ENCODE results near the gene MSMB. TPM values are rescaled to one million over a fixed set of nuclear protein-coding genes. Genes with fewer than 3 reads are reported as not detected.

MSMB gene
- total and polyA plus RNA-seq, 2 of the 8 experiments (the other 6 are each of a cell fraction or from before 2014, with no cell fraction given): not detected

GRCh38 chr10:45997994-45998763 is 47.9 kb downstream of the MSMB start:
- no peak overlapping the region for H3K4ac ChIP-seq (replicated peaks; ENCODE audit: insufficient read length, low read depth, low read length)
- no peak overlapping the region for H4K8ac ChIP-seq (ENCODE audit: extremely low read depth, insufficient read depth, low read length)
- 70% methylated on average over 5 of the region's 5 CpGs; no CpG with 5 or more reads in 1 of the 2 experiments for WGBS, 2 experiments (ENCODE audit: extremely low coverage in 1 of 2, insufficient coverage in 1 of 2, insufficient read length in 1 of 2, insufficient replicate concordance in 2 of 2, low coverage in 1 of 2, low lambda C conversion rate in 2 of 2, missing lambda C conversion rate in 1 of 2)
- H3K36me3 ChIP-seq (ENCODE audit: control insufficient read depth in 2 of 4, insufficient read depth in 4 of 4, low read length in 3 of 4): peaks cover 10 to 45% (median 22%) of the 10 kb centered on the region in 4 experiments
- peaks cover 0 to 3% (median 0%) of the 10 kb centered on the region in 4 experiments; a peak in 2 of 7 replicates for H3K4me1 ChIP-seq (replicated peaks in 1 of 4; ENCODE audit: control insufficient read depth in 3 of 4, insufficient read depth in 4 of 4, low read length in 3 of 4)
- FAIRE-seq (no peak), DNase-seq (ENCODE audit: low read depth in 1 of 2, low spot score in 2 of 2) (no peak)
- peaks cover 0 to 2% of the 10 kb centered on the region in 2 experiments for H4K20me1 ChIP-seq (replicated peaks in 1 of 2; ENCODE audit: control insufficient read depth in 1 of 2, insufficient read depth in 2 of 2, low read length in 2 of 2)
- no peak overlapping the region for H2BK120ac ChIP-seq (replicated peaks; ENCODE audit: low read depth, low read length)
- no peak overlapping the region for H2AK5ac ChIP-seq (ENCODE audit: low read depth, low read length)
- no peak overlapping the region for H3K56ac ChIP-seq (replicated peaks; ENCODE audit: insufficient read length, low read depth, low read length)
- no peak overlapping the region for H3K14ac ChIP-seq (ENCODE audit: insufficient read length)
- ChIA-PET POLR2A (ENCODE audit: partially characterized antibody) (interaction anchor here (1.2 kb wide), 1 partner anchor 11 kb away, joined by 3 read pairs; no protein-coding TSS in a partner anchor), CTCF (ENCODE audit: partially characterized antibody) (interaction anchor here (0.8 kb wide), 1 partner anchor 34 kb away, joined by 3 read pairs; no protein-coding TSS in a partner anchor)
- no peaks in the 10 kb centered on the region for H3K27me3 ChIP-seq (replicated peaks in 1 of 4; ENCODE audit: control insufficient read depth in 3 of 4, extremely low read depth in 1 of 4, insufficient read depth in 3 of 4, low read length in 3 of 4)
- no peaks in the 10 kb centered on the region for H3K23me2 ChIP-seq (ENCODE audit: low read depth, low read length)
- no peak overlapping the region for H2BK20ac ChIP-seq (ENCODE audit: low read length)
- no peak overlapping the region for H3K4me3 ChIP-seq (ENCODE audit: extremely low read depth in 1 of 4, insufficient read depth in 2 of 4, low read depth in 3 of 4, low read length in 4 of 4)
- H3K18ac ChIP-seq (ENCODE audit: extremely low read depth, low read length): no peak overlapping the region
- H3K79me1 ChIP-seq (ENCODE audit: low read depth, low read length): no peaks in the 10 kb centered on the region; the same call in 1 of the 2 replicates
- no peak overlapping the region for H4K91ac ChIP-seq (replicated peaks; ENCODE audit: insufficient read length, low read length)
- no peaks in the 10 kb centered on the region for H3K79me2 ChIP-seq (ENCODE audit: control insufficient read depth in 1 of 2, insufficient read depth in 2 of 2, low read length in 2 of 2)
- H3K9me3 ChIP-seq (ENCODE audit: insufficient read depth in 2 of 2, low read depth in 1 of 2, low read length in 1 of 2): no peaks in the 10 kb centered on the region
- H2AFZ ChIP-seq (ENCODE audit: low read length): no peak overlapping the region
- H3K4me2 ChIP-seq (ENCODE audit: insufficient read depth in 1 of 2, low read depth in 2 of 2, low read length in 2 of 2): no peak overlapping the region
- no peak overlapping the region for H2BK15ac ChIP-seq (ENCODE audit: low read length)
- H3K9ac ChIP-seq (replicated peaks in 1 of 4; ENCODE audit: extremely low read depth in 1 of 4, low read depth in 3 of 4, low read length in 3 of 4): no peak overlapping the region
- no peak overlapping the region for H3K27ac ChIP-seq (ENCODE audit: low read depth, low read length)
- H2BK12ac ChIP-seq (ENCODE audit: low read depth, low read length): no peak overlapping the region
- no peak overlapping the region for H2BK5ac ChIP-seq (ENCODE audit: low read depth, low read length)
- H3K23ac ChIP-seq (ENCODE audit: insufficient read length): no peak overlapping the region
- H4K5ac ChIP-seq (ENCODE audit: insufficient read length, low read depth, low read length): peak overlapping the region; percentile 11
- no peak for TF ChIP-seq E2F6 (IDR thresholded peaks at IDR 0.05)
- TF ChIP-seq CEBPB (IDR thresholded peaks at IDR 0.05; ENCODE audit: low read depth, low read length): no peak
- no peak for TF ChIP-seq SUZ12 (IDR thresholded peaks at IDR 0.05; ENCODE audit: low read length)
- no peak for TF ChIP-seq SIX5 (IDR thresholded peaks at IDR 0.05; ENCODE audit: low read depth, low read length)
- TF ChIP-seq POU5F1 (IDR thresholded peaks at IDR 0.05; ENCODE audit: low read depth, low read length): no peak
- TF ChIP-seq EP300 (IDR thresholded peaks at IDR 0.05; ENCODE audit: borderline replicate concordance in 1 of 2, low read depth in 2 of 2, low read length in 2 of 2): no peak
- TF ChIP-seq CREB1 (IDR thresholded peaks at IDR 0.05): no peak
- no peak for TF ChIP-seq SAP30 (IDR thresholded peaks at IDR 0.05; ENCODE audit: insufficient read depth, insufficient replicate concordance, low read length)
- no peak for TF ChIP-seq RXRA (IDR thresholded peaks at IDR 0.05; ENCODE audit: insufficient read depth, low read depth, low read length)
- no peak for TF ChIP-seq KDM1A (IDR thresholded peaks at IDR 0.05; ENCODE audit: borderline replicate concordance, low read length)
- no peak for TF ChIP-seq KDM4A (IDR thresholded peaks at IDR 0.05; ENCODE audit: low read depth, low read length, severe bottlenecking)

All from H1 (cell line).